Colonic mucosa (tissue), 4 donors: ENCODE data around the gene LTBP4. TPM values are rescaled to one million over a fixed set of nuclear protein-coding genes. Genes with fewer than 3 reads are reported as not detected.

ENCODE experiments used
- DNase-seq: peaks from one replicate; pipeline ENCODE4 v3.0.0-alpha.2; 2020
- H3K27ac ChIP-seq: fragments of 200-600 bp; one replicate; pipeline ENCODE4 v1.8.0; 2021
- H3K27me3 ChIP-seq: fragments of 200-600 bp; one replicate; pipeline ENCODE4 v1.8.0; 2021
- H3K36me3 ChIP-seq: fragments of 200-600 bp; one replicate; pipeline ENCODE4 v1.8.0; 2021
- H3K4me1 ChIP-seq: fragments of 200-600 bp; one replicate; pipeline ENCODE4 v1.8.0; 2021; ENCODE audit warnings: mild to moderate bottlenecking
- H3K4me3 ChIP-seq: fragments of 200-600 bp; one replicate; pipeline ENCODE4 v1.8.0; 2021
- H3K9ac ChIP-seq, 2 donors: one replicate each; pipeline ENCODE4 v1.7.0; 2013; ENCODE audit warnings: control low read depth in 2 of 2, low read depth in 2 of 2, low read length in 2 of 2
- H3K9me3 ChIP-seq: fragments of 200-600 bp; one replicate; pipeline ENCODE4 v1.8.0; 2021
- intact Hi-C: fragments of 100-400 bp; cut with DNase I; formaldehyde crosslinking; loops from one replicate; pipeline ENCODE4 v1.14.1; 2022
- total RNA-seq, 2 donors: library from RNA; stranded (reverse); fragmentation: NEBNext Ultra II Directional in 1 of 2; extraction: Animal tissue kit (Norgen Biotek cat#: 25700) in 1 of 2; gene quantifications; one replicate each; pipeline ENCODE4 v1.2.1, GENCODE V29; 2021
- TF ChIP-seq, protein P1 (sequence below): fragments of 200-600 bp; IDR thresholded peaks from one replicate; pipeline ENCODE4 v1.8.0; 2022; ENCODE audit warnings: antibody characterized with exemption, mild to moderate bottlenecking
- donor health status: healthy.
- donor health status: DM: no; HTN: no; CAD: no.
- donor health status: DM: no; HTN: no; CAD: no.

Gene LTBP4
- total RNA-seq, 2 donors from 2014 or later: 143 to 231 TPM

DNA sequence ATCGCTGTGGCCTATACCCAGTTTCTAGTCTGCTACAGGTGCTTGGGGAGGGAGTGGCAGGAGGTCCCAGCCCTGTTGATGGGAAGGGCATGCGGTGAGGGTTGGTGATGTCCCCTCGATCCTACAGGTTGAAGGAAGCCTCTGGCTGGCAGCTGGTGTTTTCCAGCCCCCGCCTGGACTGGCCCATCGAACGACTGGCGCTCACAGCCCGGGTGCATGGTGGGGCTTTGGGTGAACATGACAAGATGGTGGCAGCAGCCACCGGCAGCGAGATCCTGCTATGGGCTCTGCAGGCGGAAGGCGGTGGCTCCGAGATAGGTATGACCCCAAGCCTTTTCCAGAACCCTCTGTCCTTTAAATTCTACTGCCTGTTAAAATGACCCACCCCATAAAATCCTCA, 20.6 kb upstream of the LTBP4 start:
- intact Hi-C loops: no loop called here
- DNase-seq: no peak
- no peaks in the 10 kb centered on the region for H3K27me3 ChIP-seq
- no peak overlapping the region for H3K9ac ChIP-seq
- H3K27ac ChIP-seq: no peak overlapping the region
- H3K36me3 ChIP-seq: no peaks in the 10 kb centered on the region
- H3K9me3 ChIP-seq: no peaks in the 10 kb centered on the region
- no peak overlapping the region for H3K4me3 ChIP-seq
- TF ChIP-seq, protein P1, sequence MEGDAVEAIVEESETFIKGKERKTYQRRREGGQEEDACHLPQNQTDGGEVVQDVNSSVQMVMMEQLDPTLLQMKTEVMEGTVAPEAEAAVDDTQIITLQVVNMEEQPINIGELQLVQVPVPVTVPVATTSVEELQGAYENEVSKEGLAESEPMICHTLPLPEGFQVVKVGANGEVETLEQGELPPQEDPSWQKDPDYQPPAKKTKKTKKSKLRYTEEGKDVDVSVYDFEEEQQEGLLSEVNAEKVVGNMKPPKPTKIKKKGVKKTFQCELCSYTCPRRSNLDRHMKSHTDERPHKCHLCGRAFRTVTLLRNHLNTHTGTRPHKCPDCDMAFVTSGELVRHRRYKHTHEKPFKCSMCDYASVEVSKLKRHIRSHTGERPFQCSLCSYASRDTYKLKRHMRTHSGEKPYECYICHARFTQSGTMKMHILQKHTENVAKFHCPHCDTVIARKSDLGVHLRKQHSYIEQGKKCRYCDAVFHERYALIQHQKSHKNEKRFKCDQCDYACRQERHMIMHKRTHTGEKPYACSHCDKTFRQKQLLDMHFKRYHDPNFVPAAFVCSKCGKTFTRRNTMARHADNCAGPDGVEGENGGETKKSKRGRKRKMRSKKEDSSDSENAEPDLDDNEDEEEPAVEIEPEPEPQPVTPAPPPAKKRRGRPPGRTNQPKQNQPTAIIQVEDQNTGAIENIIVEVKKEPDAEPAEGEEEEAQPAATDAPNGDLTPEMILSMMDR: no peak
- no peaks in the 10 kb centered on the region for H3K4me1 ChIP-seq

DNA sequence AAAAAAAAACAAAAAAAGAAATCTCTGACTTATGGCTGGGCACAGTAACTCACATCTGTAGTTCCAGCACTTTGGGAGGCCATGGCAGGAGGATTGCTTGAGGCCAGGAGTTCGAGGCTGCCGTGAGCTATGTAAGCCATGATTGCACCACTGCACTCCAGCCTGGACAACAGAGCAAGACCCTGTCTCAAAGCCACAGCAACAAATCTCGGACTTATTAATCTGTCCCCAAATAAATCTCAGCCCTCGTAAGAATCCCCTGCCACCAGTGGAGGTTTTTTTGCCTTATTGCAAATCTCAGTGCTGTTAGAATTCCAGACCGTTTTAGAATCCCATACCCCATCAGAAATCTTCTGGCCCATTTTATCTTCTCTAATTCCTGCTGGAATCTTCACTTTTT, 19.6 kb upstream of the LTBP4 start:
- Histone ChIP-seq H3K27ac (no peak overlapping the region), H3K4me3 (no peak overlapping the region), H3K9ac (no peak overlapping the region), H3K27me3 (no peaks in the 10 kb centered on the region), H3K9me3 (no peaks in the 10 kb centered on the region), H3K4me1 (no peaks in the 10 kb centered on the region), H3K36me3 (no peaks in the 10 kb centered on the region)
- DNase-seq: no peak
- TF ChIP-seq, protein P1: no peak
- intact Hi-C loops: no loop called here

DNA sequence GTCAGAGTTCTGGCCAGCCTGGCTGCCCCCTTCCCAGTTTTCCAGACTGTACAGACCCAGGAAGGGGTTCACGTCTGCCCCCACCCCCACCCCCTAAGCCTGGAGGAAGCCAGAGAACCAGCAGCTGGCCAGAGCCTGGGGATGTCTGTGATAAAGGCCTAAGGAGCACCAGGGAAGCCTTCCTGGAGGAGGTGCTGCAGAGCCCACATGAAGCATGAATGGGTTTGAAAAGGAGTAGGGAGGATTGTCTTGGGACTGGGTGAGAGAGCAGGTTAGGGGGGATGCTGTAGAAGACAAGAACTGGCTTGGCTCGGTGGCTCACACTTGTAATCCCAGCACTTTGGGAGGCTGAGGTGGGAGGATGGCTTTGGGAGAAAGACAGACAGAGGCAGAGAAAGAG, 18.7 kb upstream of the LTBP4 start:
- intact Hi-C loops: no loop called here
- DNase-seq: no peak
- Histone ChIP-seq H3K4me3 (no peak overlapping the region), H3K36me3 (no peaks in the 10 kb centered on the region), H3K27ac (no peak overlapping the region), H3K9ac (no peak overlapping the region), H3K27me3 (no peaks in the 10 kb centered on the region), H3K9me3 (no peaks in the 10 kb centered on the region), H3K4me1 (no peaks in the 10 kb centered on the region)
- TF ChIP-seq, protein P1: no peak

DNA sequence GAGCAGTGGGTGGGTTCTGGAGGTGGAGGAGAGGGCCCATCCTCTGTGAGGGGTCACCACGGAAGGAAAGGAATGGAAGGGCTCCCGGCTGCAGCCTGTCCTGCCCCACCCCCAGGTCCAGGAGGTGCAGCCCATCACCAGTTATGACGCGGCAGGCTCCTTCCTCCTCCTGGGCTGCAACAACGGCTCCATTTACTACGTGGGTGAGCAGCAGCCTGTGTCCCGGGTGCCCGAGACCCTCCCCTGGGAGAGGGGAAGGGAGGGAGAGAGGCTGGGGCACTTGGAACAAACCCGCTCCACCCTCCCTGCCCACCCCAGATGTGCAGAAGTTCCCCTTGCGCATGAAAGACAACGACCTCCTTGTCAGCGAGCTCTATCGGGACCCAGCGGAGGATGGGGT, 17.9 kb upstream of the LTBP4 start:
- intact Hi-C loops: no loop called here
- H3K4me3 ChIP-seq: no peak overlapping the region

DNA sequence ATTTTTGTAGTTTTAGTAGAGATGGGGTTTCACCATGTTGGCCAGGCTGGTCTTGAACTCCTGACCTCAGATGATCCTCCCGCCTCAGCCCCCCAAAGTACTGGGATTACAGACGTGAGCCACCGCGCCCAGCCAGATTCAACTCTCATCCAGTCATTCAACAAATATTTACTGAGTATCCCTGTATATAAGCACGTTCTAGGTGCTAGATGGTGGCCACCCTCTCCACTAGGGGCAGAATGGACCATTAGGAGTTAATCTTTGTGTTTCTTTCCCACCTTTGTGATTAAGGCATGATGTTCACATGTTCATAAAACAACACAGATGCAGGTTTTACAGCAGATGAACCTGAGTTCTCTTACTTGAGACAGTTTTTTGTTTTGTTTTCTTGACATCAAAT, 17.2 kb upstream of the LTBP4 start:
- no peaks in the 10 kb centered on the region for H3K36me3 ChIP-seq
- H3K9ac ChIP-seq: no peak overlapping the region
- intact Hi-C loops: no loop called here
- no peak for DNase-seq
- TF ChIP-seq, protein P1: no peak
- H3K4me1 ChIP-seq: no peaks in the 10 kb centered on the region
- no peak overlapping the region for H3K4me3 ChIP-seq
- no peaks in the 10 kb centered on the region for H3K27me3 ChIP-seq
- H3K9me3 ChIP-seq: no peaks in the 10 kb centered on the region
- no peak overlapping the region for H3K27ac ChIP-seq

More for the DNA sequence above, 17.9 kb upstream of the LTBP4 start:
- Histone ChIP-seq H3K9ac (no peak overlapping the region), H3K9me3 (no peaks in the 10 kb centered on the region), H3K27me3 (no peaks in the 10 kb centered on the region), H3K4me1 (no peaks in the 10 kb centered on the region), H3K36me3 (no peaks in the 10 kb centered on the region), H3K27ac (no peak overlapping the region)
- TF ChIP-seq, protein P1: no peak
- DNase-seq: no peak
